NCI-H82 (cell line): ENCODE data around the gene IFT74.
"Not testable (repeated sequence)": the region's sequence is repeated elsewhere in the genome, so short reads cannot be mapped to it uniquely, and the experiment has no call there.

ENCODE experiments used
- DNase-seq: peaks from one replicate; lab custom pipeline; 2025; lab: John Stamatoyannopoulos, UW

IFT74 gene

DNA sequence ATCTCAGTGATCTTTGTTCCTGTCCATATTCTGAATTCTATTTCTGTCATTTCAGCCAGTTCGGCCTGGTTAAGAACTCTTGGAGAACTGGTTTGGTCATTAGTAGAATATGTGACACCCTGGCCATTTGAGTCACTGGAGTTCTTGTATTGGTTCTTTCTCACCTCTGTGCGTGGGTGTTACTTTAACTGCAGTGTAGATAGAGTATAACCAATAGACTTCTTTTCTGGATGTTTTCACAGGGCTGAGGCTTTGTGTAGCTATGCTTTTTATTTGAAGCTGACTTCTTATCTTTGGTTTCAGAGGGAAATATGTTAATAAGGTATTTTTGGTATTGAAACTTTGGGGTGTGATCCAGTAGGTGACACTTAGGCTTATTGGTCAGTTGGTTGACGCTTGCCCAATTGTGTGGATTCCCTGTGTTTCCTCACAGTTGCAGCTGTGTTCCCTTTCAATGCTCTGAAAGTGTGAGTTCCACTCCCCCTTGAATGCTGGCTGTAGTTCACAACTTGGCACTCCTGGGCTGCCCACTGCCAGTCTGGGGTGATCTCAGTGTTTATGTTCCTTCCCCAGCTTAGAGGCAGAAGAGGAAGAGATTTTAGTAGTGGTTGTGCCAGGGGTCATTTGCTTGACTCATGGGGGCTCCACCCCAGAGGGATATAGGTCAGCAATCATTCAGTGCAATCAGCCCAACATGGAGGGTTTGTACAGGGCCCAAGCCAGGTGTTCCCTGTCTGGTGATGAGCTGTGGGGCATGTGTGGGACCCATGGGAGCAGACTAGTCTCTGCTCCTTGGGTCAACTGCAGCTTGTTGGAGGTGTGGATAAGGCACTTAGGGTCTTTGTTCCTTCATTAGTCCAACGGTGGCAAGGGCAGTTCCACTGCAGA is 117.9 kb downstream of the IFT74 start:
- DNase-seq: no peak

DNA sequence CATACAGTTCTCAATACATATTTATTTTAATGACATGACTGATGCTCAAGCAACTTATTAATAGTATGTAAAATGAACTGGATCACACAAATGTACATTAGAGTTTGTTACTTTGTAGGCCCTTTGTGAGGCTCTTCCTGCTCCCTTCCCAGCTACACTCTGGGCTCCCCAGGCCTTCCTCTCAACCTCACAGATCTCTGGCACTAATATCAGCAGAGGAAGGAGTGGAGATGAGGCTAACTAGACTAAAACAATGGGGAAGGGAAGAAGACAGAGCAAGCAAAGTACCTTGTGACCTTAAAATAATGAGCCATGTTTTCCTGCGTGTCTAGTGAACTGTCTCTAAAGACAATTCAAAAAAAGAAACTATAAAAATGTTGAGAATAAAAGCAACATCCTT is 122.5 kb downstream of the IFT74 start:
- DNase-seq: no peak

DNA sequence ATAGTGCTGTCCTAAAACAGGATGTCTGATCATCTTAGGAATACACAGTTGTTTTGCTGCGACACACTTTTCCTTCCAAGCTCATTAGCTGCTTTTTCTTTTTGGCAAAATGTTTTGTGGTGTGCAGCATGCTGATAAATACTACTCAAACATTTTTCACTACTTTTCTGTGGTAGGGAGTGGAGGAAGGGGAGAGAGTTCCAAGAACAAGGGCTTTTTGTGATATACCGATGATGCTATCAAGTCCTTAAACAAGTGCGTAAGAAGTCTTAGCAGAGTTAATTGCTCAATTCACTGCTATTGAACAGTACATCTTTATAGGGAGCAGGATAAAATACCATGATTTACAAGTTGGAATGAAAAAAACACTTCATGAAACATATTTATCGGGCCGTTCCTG is 129.2 kb downstream of the IFT74 start:
- DNase-seq: no peak

DNA sequence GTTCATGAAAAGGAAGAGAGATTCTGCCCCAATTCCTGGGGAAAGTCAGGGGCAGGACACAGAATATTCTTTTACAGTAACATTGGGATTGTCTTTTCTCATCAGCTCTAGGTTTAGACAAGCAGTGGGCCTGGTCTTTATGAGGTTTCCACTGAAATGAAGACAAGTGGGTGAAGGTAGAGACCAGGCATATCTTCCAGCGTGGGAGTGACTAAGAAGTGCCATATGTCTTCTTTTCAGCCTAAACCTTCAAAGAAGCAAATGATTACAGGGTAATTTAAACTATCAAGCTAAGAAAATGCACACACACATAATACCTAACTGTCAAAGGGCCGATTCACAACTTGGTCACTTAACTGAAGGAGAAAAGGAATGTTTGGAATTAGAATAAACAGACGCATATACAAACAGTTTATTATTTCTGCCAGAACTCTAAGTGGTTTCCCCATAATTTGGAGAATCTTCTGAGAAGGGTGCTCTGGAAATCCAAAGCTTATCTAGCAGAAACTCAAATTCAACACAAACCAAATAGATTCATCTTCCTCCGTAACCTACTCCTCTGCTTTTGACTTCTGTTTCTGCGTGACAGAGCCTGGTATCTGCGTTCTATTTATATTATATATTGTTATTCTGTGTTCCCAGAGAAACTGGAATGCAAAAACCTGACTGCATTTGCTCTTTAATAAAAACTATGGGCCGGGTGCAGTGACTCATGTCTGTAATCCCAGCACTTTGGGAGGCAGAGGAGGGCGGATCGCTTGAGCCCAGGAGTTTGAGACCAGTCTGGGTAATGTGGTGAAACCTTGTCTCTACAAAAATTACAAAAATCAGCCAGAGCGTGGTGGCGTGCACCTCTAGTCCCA is 130.8 kb downstream of the IFT74 start:
- no peak for DNase-seq

DNA sequence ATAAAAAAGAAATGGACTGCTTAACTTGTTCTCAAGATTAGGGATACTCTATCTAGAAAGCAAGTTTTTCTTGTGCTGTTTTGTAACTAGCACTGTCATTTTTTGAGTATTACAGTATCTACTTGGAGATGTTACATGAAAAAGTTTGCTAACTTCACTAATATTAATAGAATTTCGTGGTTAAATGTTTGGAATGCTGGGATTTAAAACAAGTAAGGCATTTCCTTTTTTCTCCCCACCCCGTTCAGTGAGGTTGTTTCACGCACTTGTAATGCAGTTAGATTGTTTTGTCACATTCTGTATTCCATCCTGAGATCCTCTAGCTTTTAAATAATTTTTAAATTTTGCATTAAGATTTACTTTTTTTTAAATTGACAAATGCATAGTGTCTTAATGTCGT is 132.8 kb downstream of the IFT74 start:
- no peak for DNase-seq

DNA sequence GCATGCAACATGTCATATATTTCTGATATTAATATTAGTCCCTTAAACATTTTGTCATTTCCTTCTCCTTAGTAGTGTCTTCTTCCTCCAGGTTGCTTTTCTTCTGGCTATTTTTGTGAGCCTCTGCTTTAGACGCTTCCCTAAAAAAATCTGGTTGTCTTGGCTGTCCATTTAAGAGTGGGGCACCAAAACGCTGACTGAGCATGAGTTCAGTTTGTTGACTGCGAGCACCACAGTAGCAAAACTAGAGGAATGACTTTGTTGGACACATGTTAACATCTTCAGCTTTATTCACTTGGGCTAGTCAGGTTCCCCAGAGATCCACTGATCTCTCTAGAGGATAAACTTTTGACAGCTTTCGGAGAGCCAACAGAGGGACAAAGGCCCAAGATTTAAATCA is 133.5 kb downstream of the IFT74 start:
- no peak for DNase-seq

DNA sequence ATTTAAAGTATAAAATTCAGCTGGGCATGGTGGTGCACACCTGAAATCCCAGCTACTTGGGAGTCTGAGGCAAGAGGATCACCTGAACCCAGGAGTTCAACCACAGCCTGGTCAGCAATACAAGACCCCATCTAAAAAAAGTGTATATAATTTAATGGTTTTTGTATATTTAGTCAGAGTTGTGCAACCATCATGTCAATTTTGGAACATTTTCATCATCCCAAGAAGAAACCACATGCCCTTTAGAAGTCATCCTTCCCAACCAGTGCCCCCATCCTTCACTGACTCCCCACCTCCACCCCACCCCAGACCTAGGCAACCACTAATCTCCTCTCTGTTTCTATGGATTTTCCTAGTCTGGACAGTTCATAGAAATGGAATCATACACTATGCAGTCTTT is 134.0 kb downstream of the IFT74 start:
- no peak for DNase-seq

DNA sequence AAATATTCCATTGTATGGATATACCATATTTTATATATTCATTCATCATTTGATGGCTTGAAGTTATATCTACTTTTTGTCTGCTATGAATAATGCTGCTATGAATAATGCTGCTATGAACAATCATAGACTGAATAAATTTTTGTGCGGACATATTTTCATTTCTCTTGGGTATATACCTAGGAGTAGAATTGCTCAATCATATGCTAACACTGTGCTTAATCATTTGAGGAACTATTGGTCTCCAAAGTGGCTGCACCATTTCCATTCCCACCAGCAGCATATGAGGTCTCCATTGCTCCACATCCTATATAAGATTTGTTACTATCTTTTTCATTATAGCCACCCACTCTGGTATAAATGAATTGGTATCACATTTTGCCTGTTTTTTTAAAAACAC is 134.5 kb downstream of the IFT74 start:
- DNase-seq: no peak

DNA sequence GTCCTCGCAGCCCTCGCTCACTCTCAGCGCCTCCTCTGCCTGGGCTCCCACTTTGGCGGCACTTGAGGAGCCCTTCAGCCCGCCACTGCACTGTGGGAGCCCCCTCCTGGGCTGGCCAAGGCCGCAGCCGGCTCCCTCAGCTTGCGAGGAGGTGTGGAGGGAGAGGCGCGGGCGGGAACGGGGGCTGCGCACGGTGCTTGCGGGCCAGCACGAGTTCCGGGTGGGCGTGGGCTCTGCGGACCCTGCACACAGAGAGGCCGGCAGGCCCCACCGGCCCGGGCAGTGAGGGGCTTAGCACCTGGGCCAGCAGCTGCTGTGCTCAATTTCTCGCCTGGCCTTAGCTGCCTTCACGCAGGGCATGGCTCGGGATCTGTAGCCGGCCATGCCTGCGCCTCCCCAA is 136.3 kb downstream of the IFT74 start:
- not testable (repeated sequence) for DNase-seq

DNA sequence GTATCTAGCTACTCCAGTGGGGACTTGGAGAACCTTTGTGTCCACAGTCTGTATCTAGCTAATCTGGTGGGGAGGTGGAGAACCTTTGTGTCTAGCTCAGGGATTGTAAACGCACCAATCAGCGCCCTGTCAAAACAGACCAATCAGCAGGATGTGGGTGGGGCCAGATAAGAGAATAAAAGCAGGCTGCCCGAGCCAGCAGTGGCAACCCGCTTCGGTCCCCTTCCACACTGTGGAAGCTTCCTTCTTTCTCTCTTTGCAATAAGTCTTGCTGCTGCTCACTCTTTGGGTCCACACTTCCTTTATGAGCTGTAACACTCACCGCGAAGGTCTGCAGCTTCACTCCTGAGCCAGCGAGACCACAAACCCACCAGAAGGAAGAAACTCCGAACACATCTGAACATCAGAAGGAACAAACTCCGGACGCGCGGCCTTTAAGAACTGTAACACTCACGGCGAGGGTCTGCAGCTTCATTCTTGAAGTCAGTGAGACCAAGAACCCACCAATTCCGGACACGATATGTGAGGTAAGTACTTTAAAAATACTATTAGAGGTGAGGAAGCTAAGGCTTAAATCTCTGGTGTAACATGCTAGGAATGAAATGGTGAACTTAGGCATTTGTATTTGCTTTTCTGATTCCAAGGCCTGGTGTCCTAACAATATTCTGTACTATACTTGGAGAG is 137.3 kb downstream of the IFT74 start:
- not testable (repeated sequence) for DNase-seq

DNA sequence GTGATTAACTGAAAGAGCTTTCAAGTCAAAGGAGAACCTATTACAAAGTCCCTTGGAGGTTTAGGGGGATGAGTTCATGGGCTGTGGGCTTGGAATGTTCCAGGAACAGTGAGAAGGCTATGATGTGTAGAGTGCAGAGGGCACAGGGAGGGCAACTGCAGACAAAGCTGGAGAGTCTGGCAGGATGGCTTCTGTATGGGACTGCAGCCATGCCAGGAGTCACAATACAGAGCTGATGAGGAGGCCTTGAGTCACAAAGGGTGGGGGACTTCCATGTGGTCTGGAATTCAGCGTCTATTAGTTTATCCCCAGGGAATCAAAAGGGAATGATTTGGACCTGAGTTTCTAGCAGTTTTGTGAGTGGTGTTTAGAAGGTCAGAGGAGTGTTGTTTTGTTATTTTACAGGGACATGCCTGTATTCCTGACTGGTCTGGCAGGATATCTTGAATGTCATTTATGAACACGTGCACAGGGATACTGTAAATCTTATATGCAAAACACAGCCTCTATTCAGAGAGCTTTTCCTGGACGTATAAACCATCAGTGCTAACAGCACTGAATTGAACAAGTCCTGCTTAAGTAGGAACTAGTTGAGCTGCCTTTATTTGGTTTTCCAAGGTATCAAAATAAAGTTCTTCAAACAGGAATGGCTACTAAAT is 138.6 kb downstream of the IFT74 start:
- no peak for DNase-seq

DNA sequence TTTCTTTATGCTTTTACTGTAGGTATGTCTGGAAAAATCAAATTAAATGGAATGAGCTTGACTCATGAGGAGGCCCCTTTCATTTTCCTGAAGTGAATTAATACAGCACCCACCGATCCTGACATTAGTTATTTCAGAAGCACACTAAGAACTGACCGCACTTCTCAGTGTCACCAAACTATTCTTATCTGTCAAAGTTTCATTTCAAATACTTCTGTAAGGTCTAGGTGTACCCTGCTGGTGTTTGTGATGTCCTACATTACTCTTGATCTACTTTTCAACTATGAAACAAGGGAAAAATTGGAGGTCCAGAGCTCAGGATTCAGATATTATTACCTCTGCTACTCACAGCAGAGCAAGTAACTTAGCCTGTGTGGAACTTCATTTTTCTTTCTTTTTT is 151.0 kb downstream of the IFT74 start:
- no peak for DNase-seq

DNA sequence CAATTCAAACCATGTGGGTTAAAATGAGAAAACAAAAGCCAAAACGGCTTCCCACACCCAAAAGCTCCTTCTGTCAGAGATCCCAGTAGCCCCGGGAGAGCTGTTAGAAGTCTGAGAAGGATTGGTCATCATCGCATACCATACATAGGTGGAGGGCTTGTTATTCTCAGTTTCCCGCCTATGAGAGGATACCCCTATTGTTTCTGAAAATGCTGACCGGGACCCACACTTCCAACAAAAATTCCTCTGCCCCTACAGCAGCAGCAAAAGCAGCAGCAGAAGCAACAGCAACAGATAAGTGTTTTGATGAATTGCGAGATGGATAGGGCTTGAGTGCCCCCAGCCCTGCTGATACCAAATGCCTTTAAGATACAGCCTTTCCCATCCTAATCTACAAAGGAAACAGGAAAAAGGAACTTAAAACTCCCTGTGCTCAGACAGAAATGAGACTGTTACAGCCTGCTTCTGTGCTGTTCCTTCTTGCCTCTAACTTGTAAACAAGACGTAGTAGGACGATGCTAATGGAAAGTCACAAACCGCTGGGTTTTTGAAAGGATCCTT is 152.8 kb downstream of the IFT74 start, which contains the start of gene TEK:
Gene TEK (plus strand): TSS at position 245 of the 561 bp plus-strand sequence. CDS start 366 bp downstream, outside the sequence.
- DNase-seq: no peak

DNA sequence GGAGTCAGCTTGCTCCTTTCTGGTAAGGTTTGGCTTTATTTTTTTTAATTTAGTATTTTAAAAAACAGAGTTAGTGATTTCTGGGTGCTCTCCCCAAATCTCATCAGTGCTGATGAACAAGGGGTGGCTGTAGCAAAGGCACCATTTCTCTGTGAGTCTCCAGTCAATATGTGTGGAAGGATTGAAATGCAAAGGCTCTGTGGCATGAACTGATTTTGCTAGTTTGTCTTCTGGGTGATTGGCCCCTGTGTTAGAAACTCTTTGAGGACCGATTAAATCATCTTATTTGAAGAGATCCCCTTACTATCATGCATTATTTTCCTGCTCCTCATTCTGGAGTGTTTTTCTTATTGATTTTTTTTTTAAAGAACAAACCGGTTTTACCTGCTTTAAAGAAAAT is 153.4 kb downstream of the IFT74 start:
- no peak for DNase-seq

DNA sequence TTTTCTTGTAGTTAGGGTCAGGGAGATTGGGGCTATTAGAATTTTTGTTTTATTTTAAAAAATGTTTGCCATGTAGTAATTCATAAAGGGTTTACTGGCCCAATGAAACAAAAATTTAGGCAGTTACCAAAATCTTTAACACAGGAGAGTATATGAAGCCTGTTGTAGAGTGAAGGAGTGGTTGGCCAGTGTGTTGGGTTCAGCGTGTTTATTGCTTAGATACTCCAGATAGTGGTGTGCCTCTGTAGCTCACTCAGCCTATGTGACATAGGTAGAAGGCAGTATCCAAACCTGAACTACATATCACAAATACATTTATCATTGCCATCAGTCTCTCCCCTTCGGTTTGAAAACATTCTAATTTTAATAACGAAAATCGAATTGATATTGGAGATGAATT is 154.0 kb downstream of the IFT74 start:
- DNase-seq: no peak

DNA sequence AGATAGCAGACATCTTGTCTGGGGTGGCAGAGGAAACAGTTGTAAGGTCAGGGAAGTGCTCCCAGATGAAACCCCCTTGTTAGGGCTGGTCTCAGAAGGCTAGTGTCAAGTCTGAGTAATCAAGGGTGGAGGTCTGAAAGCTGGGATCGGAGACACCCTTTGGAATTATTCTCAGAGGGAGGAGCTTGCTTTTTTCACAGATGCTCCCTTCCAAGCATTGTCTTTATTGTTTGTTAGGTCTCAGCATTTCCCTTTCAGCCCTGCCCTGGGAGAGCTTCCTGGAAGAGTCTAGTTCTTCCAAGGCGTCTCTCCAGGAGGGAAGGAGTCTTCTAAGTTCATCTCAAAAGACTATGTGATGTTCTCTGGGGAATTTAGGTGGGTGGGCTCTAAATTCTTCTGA is 156.0 kb downstream of the IFT74 start:
- DNase-seq: no peak
